HG03103 (cell line): ENCODE results near the gene GRK1.
"Not testable (repeated sequence)": the region's sequence is repeated elsewhere in the genome, so short reads cannot be mapped to it uniquely, and the experiment has no call there.

ENCODE experiments used
- ATAC-seq: cut with Tn5 transposase; IDR thresholded peaks from one replicate; pipeline ENCODE4 v1.9.1; 2021; ENCODE audit warnings: low read depth; ENCODE audit not compliant: unreplicated experiment

The GRK1 gene

DNA sequence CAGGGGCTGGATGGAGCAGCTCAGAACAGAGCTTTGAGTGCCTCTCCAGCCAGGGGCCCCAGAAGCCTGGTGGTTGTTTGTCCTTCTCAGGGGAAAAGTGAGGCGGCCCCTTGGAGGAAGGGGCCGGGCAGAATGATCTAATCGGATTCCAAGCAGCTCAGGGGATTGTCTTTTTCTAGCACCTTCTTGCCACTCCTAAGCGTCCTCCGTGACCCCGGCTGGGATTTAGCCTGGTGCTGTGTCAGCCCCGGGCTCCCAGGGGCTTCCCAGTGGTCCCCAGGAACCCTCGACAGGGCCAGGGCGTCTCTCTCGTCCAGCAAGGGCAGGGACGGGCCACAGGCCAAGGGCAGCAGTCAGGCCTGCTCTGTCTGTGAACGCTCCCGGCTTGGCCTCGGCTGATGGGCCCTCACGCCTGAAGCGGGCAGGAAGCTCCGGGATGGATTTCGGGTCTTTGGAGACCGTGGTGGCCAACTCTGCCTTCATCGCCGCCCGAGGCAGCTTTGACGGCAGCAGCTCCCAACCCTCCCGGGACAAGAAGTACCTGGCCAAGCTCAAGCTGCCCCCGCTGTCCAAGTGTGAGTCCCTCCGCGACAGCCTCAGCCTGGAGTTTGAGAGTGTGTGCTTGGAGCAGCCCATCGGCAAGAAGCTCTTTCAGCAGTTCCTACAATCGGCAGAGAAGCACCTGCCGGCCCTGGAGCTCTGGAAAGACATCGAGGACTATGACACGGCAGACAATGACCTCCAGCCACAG is at the start of gene GRK1:
Gene GRK1, plus strand, starts transcription at position 269 of the 751 bp plus-strand sequence. Its CDS starts 168 bp downstream, at position 437.
- ATAC-seq = no peak

- ATAC-seq = no peak
Observed at GRCh38 chr13:113617961-113618360, 49.1 kb upstream of the GRK1 start.

GRCh38 chr13:113618455-113618854 is 48.6 kb upstream of the GRK1 start:
- ATAC-seq = no peak

- ATAC-seq = no peak
Observed at GRCh38 chr13:113620036-113620796, 46.8 kb upstream of the GRK1 start.

GRCh38 chr13:113621046-113621445 is 46.0 kb upstream of the GRK1 start:
- no peak for ATAC-seq

GRCh38 chr13:113621498-113621897 is 45.5 kb upstream of the GRK1 start:
- not testable (repeated sequence) for ATAC-seq

- ATAC-seq = not testable (repeated sequence)
Observed at GRCh38 chr13:113621986-113622550, 45.0 kb upstream of the GRK1 start.

DNA sequence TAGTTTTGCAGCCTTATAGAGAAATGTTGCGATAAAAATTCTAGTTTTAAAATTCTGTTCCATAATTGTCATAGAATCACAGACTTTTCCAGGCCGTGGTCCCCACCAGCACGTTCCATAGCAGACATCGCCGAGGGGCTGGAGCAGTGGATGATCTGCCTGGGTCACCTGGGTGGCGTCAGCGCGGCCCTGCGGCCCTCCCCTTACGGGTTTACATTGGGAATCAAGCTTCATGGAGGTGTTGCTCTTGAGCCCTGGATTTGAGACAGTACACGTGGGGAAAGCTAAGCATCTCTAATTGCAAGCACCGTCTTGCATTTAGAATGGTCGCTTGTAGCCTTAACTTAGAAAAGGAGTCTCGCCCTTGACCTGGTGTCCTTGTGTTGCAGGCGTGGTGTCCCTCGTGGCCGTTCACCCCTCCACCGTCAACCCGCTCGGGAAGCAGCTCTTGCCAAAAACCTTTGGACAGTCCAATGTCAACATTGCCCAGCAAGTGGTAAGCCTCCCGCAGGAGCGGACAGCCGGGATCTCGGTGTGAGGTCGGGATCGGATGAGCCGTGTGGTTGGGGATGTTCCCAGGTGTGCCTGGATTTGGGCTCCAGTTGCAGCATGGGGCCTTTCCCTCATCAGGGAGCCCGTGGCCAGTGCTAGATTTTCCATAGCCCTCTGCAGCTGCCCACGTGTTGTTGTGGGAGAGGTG is 44.1 kb upstream of the GRK1 start:
- no peak for ATAC-seq

DNA sequence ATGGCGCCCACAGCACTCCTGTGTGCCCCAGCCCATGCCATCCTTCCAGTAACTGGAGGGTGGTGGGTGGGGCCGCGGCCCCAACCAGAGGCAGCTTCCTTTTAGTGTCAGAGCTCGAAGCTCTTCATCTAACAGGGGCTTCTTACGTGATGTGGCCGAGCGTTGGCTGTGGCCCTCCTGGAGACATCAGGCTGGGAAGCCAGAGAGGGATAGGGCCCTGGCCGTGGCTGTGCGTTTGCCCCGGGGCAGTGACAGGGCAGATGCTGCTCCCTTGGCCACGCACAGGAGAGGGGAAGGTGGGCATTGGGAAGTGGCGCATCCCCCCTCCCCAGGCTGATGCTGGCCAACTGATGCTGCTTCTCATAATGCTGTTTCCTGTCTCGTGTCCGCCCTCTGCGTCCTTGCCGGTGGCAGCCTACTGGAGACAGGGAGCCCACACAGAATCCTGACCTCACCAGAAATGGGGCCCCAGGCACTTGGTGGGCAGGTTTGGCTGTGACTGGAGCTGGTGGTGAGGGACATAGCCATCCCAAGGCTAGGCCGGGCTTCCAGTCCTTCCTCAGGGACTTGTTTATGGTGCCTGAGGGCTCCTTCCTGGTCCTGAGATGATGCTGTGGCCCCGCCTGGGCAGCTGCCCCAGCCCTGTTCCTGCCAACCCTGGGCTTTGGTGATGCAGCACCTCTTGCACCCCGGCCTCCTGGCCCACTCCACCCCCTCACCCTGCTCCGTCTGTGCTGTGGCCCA is 43.4 kb upstream of the GRK1 start:
- ATAC-seq = no peak

DNA sequence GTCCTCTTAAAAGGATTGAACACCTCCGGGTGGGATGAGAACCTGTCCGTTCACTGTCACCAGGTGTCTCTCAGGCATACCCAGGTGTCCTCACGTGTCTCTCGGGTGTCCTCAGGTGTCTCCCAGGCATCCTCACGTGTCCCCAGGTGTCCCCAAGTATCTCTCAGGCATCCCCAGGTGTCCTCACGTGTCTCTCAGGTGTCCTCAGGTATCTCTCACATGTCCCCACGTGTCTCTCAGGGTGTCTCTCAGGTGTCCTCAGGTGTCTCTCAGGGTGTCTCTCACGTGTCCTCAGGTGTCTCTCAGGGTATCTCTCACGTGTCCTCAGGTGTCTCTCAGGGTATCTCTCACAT is 42.8 kb upstream of the GRK1 start:
- ATAC-seq = no peak

DNA sequence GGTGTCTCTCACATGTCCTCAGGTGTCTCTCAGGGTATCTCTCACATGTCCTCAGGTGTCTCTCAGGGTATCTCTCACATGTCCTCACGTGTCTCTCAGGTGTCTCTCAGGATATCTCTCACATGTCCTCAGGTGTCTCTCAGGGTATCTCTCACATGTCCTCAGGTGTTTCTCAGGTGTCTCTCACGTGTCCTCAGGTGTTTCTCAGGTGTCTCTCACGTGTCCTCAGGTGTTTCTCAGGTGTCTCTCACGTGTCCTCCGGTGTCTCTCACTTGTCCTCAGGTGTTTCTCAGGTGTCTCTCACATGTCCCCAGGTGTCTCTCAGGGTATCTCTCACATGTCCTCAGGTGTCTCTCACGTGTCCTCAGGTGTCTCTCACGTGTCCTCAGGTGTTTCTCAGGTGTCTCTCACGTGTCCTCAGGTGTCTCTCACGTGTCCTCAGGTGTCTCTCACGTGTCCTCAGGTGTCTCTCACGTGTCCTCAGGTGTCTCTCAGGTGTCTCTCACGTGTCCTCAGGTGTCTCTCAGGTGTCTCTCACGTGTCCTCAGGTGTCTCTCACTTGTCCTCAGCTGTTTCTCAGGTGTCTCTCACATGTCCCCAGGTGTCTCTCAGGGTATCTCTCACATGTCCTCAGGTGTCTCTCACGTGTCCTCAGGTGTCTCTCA is 42.2 kb upstream of the GRK1 start:
- not testable (repeated sequence) for ATAC-seq

DNA sequence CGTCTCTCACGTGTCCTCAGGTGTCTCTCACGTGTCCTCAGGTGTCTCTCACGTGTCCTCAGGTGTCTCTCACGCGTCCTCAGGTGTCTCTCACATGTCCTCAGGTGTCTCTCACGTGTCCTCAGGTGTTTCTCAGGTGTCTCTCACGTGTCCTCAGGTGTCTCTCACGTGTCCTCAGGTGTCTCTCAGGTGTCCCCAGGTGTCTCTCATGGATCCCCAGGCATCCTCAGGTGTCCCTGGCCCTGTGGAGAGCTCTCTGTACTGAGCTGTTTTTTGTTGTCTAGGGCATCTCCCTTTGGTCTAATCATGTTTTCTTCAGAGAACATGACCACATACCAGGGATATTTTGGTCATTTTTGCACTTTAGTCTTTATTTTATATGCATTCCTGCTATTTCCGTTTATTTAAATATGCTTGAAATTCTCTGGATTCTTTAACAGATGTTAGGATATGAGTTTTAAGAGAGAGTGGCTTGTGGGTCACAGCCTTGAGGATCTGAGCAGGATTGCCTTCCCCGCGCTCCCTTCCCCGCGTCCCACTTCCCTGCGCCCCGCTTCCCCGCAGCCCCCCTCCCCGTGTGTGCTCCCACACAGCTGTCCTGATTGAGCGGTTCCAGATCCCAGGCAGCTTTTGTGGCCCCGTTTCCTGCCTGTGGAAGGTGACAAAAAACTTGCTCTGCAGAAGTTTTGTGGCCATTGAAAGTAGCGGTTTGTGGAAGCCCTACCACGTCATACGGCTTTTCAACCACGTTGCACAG is 40.9 kb upstream of the GRK1 start:
- no peak for ATAC-seq

GRCh38 chr13:113627136-113627535 is 39.9 kb upstream of the GRK1 start:
- no peak for ATAC-seq

DNA sequence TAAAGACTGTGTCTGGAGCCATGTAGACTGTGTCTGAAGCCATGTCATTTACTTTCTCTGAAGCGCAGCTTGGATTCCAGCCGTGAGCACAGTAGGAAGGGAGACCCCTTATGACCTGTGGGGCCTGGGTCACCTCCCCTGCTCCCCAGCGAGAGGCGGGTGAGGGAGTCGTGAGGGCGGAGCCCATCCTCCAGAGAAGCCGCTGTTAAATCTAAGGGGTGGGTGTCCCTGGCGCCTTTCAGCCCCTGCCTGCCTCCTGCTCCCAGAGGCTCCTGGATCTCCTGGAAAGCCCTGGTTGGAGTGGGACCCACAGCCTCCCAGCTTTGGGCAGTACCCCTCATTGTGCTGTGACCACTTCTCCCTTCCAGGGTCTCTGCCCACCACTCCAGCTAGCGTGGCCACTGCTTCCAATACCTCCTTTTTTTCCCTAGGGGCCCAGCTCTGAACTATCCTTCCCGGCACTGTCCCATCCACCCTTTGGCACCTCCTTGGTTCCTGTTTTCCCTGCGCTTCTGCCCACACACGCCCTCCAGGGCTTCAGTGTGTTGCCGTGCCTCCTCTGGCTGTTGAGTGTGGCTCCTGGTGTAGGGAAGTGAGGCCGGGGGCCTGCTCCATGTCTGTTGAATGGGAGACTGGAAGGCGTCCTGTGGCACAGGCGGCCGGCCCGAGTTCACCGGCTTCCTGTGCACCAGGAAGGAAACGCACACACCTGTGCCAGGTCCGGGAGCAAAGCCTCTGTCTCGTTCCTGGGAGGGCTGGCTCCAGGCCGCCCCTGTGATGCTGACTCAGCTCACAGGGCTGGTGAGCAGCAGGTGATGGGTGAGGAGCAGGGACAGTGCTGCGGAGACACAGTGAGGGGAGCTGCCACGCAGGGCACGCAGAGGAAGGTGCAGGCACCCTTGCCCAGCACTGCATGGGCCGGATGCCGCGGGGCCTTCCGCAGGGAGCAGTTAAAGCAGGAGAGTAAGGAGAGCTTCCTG is 38.4 kb upstream of the GRK1 start:
- no peak for ATAC-seq

DNA sequence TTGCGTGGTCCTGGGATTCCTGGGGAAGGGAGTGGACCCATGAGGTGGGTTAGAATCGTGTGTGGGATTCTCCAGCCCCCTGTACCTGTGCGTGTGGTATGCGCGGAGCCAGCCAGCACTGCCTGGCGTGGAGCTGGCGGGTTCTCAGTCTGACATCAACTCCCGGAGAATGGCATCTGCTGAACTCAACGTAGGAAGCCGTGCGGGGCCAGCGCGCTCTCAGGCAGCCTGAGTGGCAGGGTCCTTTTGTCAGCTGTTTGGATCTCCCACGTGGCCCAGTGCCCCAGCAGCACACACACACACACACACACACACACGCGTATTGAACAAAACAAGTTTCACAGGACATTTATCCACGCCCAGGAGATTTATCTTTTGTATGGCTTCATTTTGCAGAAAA is 37.2 kb upstream of the GRK1 start:
- no peak for ATAC-seq

DNA sequence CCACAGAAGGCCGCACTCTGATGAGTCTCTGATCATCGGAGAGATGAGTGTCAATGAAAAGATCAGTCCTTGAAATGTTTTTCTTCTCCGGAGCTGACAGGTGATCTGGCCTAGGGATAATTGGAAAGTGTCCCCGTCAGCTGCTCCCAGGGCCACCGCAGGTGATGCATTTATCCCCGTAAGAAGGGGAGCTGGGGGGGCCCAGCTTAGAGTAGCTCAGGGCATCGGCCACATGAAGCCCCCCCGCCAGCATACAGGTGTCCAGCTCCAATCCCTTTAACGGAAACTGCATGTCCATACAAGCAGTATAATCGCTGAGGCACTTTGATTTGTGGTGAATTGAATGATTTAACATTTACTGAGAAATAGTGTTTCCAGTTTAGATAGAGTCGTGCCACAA is 36.7 kb upstream of the GRK1 start:
- ATAC-seq = no peak

GRCh38 chr13:113630804-113631203 is 36.2 kb upstream of the GRK1 start:
- no peak for ATAC-seq
